Activated CD4-positive, alpha-beta T cell treated with anti-CD3 and anti-CD28 coated beads, Interleukin-2, amount 10 ng/mL, durations not matched to agents 7 days and 5 days (primary cell): ENCODE measurements around the gene ELFN1. TPM values are rescaled to one million over a fixed set of nuclear protein-coding genes. Genes with fewer than 3 reads are reported as not detected.

Source experiments
- CTCF ChIA-PET: fragments of 350-600 bp; sonication (Branson Sonifier 250); formaldehyde crosslinking; loops from one replicate; lab custom pipeline; 2021; ENCODE audit warnings: antibody characterized with exemption; lab: Charles Lee
- POLR2A ChIA-PET: fragments of 350-600 bp; sonication (Branson Sonifier 250); formaldehyde crosslinking; loops from one replicate; lab custom pipeline; 2021; ENCODE audit warnings: antibody characterized with exemption; lab: Charles Lee
- DNase-seq: peaks from one replicate; pipeline ENCODE4 v3.0.0-alpha.2; 2020
- H3K27ac Mint-ChIP-seq: one replicate; pipeline ENCODE4 v1.8.0; 2021; ENCODE audit warnings: mild to moderate bottlenecking, moderate library complexity, mixed read lengths
- H3K27me3 Mint-ChIP-seq: one replicate; pipeline ENCODE4 v1.8.0; 2021; ENCODE audit warnings: mixed read lengths
- H3K36me3 Mint-ChIP-seq: one replicate; pipeline ENCODE4 v1.8.0; 2021; ENCODE audit warnings: low read depth, mixed read lengths
- H3K4me1 Mint-ChIP-seq: one replicate; pipeline ENCODE4 v1.8.0; 2021; ENCODE audit warnings: mixed read lengths
- H3K4me3 Mint-ChIP-seq: one replicate; pipeline ENCODE4 v1.8.0; 2021; ENCODE audit warnings: mild to moderate bottlenecking, moderate library complexity, mixed read lengths
- H3K9me3 Mint-ChIP-seq: one replicate; pipeline ENCODE4 v1.8.0; 2021; ENCODE audit warnings: mixed read lengths
- total RNA-seq, 2 experiments: library from RNA; stranded (reverse); gene quantifications; one replicate each; pipeline ENCODE4 v1.2.3, GENCODE V29; 2021

The ELFN1 gene
- total RNA-seq, 2 experiments from 2014 or later: 0.07 TPM; not detected in 1

- H3K9me3 Mint-ChIP-seq: no peaks in the 10 kb centered on the region
Measured at GRCh38 chr7:1669064-1669951, 769 bp upstream of the ELFN1 start.

GRCh38 chr7:1670894-1671593 is 967 bp downstream of the ELFN1 start:
- H3K27ac Mint-ChIP-seq: no peak overlapping the region
- POLR2A ChIA-PET: no interaction called here
- CTCF ChIA-PET: no interaction called here
- peaks cover 3% of the 10 kb centered on the region for H3K4me1 Mint-ChIP-seq
- peaks cover 24% of the 10 kb centered on the region for H3K27me3 Mint-ChIP-seq
- no peaks in the 10 kb centered on the region for H3K9me3 Mint-ChIP-seq
- no peaks in the 10 kb centered on the region for H3K36me3 Mint-ChIP-seq
- DNase-seq: no peak
- no peak overlapping the region for H3K4me3 Mint-ChIP-seq

More at GRCh38 chr7:1669064-1669951, 769 bp upstream of the ELFN1 start:
- no peak for DNase-seq
- H3K4me3 Mint-ChIP-seq: no peak overlapping the region
- CTCF ChIA-PET: no interaction called here
- peak overlapping the region; percentile 19 for H3K27ac Mint-ChIP-seq
- H3K36me3 Mint-ChIP-seq: no peaks in the 10 kb centered on the region
- peaks cover 24% of the 10 kb centered on the region for H3K27me3 Mint-ChIP-seq
- POLR2A ChIA-PET: no interaction called here
- H3K4me1 Mint-ChIP-seq: peaks cover 3% of the 10 kb centered on the region

DNA sequence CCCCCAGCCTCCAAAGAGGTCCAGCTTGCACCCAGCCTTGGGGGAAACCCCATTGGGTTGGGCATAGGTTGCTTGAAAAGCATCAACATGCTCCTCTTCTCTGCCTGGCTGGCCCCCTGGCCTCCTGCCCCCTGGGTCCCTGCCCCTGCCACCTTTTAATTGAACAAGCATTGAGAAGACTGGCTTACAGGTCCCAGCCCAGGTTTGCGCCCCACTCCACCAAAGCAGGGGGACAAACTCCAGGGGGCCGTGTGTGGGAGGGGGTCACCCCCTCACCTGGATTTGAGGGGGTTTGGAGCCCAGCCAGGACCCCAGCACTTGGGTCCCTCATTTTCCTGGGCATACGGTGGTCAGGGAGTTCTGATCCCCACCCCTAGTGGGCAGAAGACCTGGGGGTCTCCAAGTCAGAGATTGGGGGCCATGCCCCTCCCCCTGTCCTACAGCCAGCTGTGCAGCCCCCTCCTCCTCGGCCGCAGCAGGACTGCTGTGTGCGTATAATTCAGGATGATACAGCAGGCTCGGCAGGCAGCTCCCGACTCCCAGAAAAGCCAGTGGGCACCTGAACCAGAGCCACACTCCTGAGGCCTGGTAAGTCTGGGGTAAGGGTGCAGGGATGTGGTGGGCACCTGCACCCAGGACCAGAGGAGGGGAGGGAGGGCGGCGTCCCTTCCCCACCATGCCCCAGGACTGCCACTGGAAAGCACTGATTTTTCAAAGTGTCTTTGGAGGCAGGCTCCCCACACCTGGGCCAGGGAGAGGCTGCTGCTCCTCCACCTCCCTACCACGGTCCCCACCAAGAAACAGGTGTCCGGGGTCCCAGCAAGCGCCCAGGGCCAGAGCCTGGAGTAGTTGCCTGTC is 1.7 kb downstream of the ELFN1 start:
- Mint-ChIP-seq H3K27me3 (peaks cover 24% of the 10 kb centered on the region), H3K4me3 (no peak overlapping the region), H3K4me1 (peaks cover 3% of the 10 kb centered on the region), H3K27ac (no peak overlapping the region), H3K36me3 (no peaks in the 10 kb centered on the region), H3K9me3 (no peaks in the 10 kb centered on the region)
- CTCF ChIA-PET: no interaction called here
- POLR2A ChIA-PET: no interaction called here
- DNase-seq: no peak

GRCh38 chr7:1672851-1673486 is 2.9 kb downstream of the ELFN1 start:
- DNase-seq: no peak
- H3K4me1 Mint-ChIP-seq: peaks cover 2% of the 10 kb centered on the region
- ChIA-PET CTCF (no interaction called here), POLR2A (no interaction called here)
- no peak overlapping the region for H3K27ac Mint-ChIP-seq
- H3K27me3 Mint-ChIP-seq: peaks cover 20% of the 10 kb centered on the region
- H3K36me3 Mint-ChIP-seq: no peaks in the 10 kb centered on the region
- H3K9me3 Mint-ChIP-seq: no peaks in the 10 kb centered on the region
- H3K4me3 Mint-ChIP-seq: no peak overlapping the region

DNA sequence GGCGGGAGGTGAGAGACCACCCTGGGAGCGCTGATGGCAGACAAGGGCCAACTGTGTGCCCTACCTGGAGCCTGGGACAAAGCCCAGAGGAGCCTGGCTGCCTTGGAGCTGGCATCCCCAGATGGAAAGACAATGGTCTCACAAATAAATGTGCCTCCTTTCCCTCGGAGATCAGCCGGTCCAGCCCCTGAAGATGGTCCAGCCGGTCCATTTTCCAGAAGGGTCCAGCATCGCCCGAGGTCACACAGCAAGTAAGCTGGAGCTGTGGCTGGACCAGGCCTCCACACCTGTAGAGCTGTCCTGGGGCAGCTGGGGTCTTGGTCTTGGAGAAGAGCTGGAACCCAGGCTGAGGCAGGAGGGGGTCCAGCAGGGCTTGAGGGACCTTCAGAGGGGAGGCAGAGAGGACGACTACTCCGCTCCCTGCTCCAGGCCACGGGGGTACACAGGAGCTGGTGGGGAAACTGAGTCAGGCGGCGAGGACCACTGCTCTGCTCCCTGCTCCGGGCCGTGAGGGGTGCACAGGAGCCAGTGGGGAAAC is 3.6 kb downstream of the ELFN1 start:
- Mint-ChIP-seq H3K4me3 (no peak overlapping the region), H3K36me3 (no peaks in the 10 kb centered on the region), H3K9me3 (no peaks in the 10 kb centered on the region), H3K27ac (no peak overlapping the region), H3K27me3 (peaks cover 14% of the 10 kb centered on the region), H3K4me1 (peaks cover 2% of the 10 kb centered on the region)
- ChIA-PET POLR2A (no interaction called here), CTCF (no interaction called here)
- no peak for DNase-seq

- H3K4me1 Mint-ChIP-seq: no peaks in the 10 kb centered on the region
- POLR2A ChIA-PET: no interaction called here
Measured at GRCh38 chr7:1674161-1675035, 4.3 kb downstream of the ELFN1 start.

DNA sequence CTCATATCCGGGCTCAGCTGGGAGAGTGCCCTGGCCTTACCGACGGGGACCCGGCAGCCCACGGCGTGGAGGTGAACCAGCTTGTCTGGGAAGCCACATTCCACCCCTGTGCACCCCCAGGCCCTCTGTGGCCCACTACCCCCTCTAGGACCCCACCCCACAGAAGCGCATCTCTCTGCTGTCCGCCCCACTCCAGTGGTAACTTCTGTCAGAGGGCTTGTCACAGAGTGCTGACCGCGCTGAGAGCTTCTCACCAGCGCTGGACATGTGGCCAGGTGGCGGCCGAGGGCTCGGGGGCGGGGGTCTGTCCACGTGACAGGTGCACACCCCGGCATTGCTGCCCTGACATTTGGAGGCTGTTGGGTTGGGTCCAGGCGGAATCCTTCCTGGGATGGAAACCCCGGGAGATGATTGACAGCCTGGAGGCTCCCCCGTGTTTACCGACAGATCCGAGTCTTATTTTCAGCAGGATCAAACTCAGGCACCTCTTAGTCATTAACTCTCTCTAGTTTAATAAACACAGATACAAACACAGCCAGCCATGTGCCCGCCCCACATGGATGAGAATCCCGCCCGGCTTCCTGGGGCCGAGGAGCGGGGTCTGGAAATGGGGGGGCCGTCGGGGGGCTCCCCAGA is 5.1 kb downstream of the ELFN1 start:
- no peaks in the 10 kb centered on the region for H3K9me3 Mint-ChIP-seq
- DNase-seq: no peak
- peaks cover 9% of the 10 kb centered on the region for H3K27me3 Mint-ChIP-seq
- ChIA-PET CTCF (no interaction called here), POLR2A (no interaction called here)
- no peaks in the 10 kb centered on the region for H3K36me3 Mint-ChIP-seq
- H3K4me3 Mint-ChIP-seq: no peak overlapping the region
- no peaks in the 10 kb centered on the region for H3K4me1 Mint-ChIP-seq
- H3K27ac Mint-ChIP-seq: no peak overlapping the region

More at GRCh38 chr7:1674161-1675035, 4.3 kb downstream of the ELFN1 start:
- Mint-ChIP-seq H3K27me3 (peaks cover 9% of the 10 kb centered on the region), H3K4me3 (no peak overlapping the region), H3K27ac (no peak overlapping the region), H3K9me3 (no peaks in the 10 kb centered on the region), H3K36me3 (no peaks in the 10 kb centered on the region)
- CTCF ChIA-PET: no interaction called here
- DNase-seq: no peak

DNA sequence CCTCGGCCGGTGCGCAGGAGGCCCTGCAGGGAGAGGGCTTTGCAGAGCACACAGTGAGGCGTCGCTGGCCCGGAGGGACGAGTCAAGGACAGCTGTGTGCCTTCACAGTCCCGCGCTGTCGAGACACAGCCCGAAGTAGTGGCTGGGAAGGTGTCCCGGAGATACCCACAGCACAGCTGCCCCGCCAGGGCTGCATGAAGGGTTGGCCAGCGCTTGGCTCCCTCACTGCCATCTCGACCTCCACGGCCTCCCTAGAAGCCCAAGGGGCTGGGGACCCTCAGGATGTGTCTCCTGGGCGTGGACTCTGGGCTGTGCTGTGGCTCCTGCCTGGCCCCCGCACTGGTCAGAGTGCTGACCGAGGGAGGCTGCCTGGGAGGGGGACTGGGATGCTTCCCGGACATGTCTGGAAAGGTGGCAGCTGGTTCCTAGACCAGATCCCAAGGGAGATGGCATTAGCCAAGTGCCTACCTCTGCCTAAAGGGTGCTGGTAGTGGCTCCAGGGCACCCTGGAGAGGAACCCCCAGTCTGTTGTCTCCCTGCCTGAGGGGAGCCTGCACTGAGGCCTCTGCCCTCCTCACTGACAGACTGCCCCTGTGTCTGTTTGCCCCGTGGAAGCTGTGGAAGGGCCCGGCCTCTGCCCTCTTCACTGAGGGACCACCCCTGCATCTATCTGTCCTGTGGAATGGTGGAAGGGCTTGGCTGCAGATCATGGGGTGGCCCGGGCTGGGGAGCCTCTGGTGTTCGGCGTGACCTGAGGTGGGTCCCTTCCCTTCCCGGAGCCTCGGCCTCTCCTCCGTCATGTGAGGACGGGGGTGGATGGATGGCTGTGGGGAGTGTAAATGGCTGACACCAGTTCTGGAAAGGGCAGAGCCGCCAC is 5.8 kb downstream of the ELFN1 start:
- CTCF ChIA-PET: no interaction called here
- H3K4me3 Mint-ChIP-seq: no peak overlapping the region
- no peak for DNase-seq

DNA sequence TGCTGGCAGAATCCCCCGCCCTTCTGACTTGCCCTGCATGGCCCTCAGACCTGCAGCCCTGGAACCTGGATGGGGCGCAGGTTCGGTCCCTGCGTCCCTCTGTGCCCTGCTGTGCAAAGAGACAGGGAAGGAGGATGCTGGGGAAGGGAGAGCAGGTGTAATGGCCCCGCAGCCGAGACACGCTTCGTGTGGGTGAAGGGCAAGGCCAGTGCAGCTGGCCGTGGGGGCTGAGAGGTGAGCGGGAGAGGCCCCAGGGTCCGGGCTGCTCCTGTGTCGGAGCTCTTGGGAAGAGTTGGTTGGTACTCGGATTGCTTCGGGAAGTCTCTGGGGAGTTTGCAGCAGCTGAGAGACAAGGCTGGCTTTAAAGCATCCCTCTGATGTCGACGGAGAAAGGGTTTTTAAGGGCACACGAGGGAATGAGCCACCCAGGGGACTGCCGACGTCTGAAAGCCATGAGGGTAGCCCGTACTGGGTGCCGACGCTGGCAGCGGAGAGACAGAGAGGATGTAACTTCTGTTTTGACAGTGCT is 6.5 kb downstream of the ELFN1 start:
- no peak overlapping the region for H3K4me3 Mint-ChIP-seq
- no peak overlapping the region for H3K27ac Mint-ChIP-seq
- DNase-seq: no peak
- H3K4me1 Mint-ChIP-seq: no peaks in the 10 kb centered on the region
- H3K27me3 Mint-ChIP-seq: peaks cover under 1% of the 10 kb centered on the region
- no peaks in the 10 kb centered on the region for H3K9me3 Mint-ChIP-seq
- ChIA-PET CTCF (no interaction called here), POLR2A (no interaction called here)
- no peaks in the 10 kb centered on the region for H3K36me3 Mint-ChIP-seq

More for the DNA sequence above, 5.8 kb downstream of the ELFN1 start:
- H3K27ac Mint-ChIP-seq: no peak overlapping the region
- H3K36me3 Mint-ChIP-seq: no peaks in the 10 kb centered on the region
- H3K4me1 Mint-ChIP-seq: no peaks in the 10 kb centered on the region
- H3K27me3 Mint-ChIP-seq: peaks cover 7% of the 10 kb centered on the region
- POLR2A ChIA-PET: no interaction called here
- no peaks in the 10 kb centered on the region for H3K9me3 Mint-ChIP-seq

GRCh38 chr7:1677206-1678080 is 7.4 kb downstream of the ELFN1 start:
- H3K4me3 Mint-ChIP-seq: no peak overlapping the region
- DNase-seq: no peak
- H3K36me3 Mint-ChIP-seq: no peaks in the 10 kb centered on the region
- ChIA-PET CTCF (no interaction called here), POLR2A (no interaction called here)
- H3K27ac Mint-ChIP-seq: no peak overlapping the region
- H3K4me1 Mint-ChIP-seq: no peaks in the 10 kb centered on the region
- H3K9me3 Mint-ChIP-seq: no peaks in the 10 kb centered on the region
- no peaks in the 10 kb centered on the region for H3K27me3 Mint-ChIP-seq
